NCI-H1105 treated with DMSO at 0.1 percent for 48 hours (cell line): ENCODE measurements around the gene DPH6.
"Not testable (repeated sequence)": the region's sequence is repeated elsewhere in the genome, so short reads cannot be mapped to it uniquely, and the experiment has no call there.

ENCODE experiments used
- DNase-seq: peaks from one replicate; lab custom pipeline; 2025; lab: John Stamatoyannopoulos, UW

The DPH6 gene

GRCh38 chr15:35485411-35485810 is 60.6 kb downstream of the DPH6 start:
- no peak for DNase-seq

GRCh38 chr15:35484231-35484945 is 61.6 kb downstream of the DPH6 start:
- no peak for DNase-seq

DNA sequence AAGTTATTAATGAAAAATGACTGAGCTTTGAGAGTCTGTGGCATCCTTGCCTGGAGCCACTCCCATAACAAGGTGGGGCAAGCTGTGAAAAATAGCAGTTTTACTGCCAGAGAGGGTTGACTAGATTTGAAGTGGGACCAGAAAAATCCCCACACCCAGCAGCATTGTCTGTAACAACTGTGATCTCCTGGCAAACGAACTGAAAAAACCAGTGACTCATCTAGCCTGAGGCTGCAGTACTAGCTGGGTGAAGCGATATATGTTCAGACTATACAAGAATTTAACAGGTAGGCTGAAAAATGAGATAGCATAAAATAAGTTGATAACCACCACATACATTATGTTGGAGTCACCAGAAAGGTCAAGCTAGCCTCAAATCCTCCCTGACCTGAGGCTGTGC is 64.0 kb downstream of the DPH6 start:
- no peak for DNase-seq

GRCh38 chr15:35481064-35481463 is 64.9 kb downstream of the DPH6 start:
- DNase-seq: no peak

- no peak for DNase-seq
These were observed 66.5 kb downstream of the DPH6 start for GRCh38 chr15:35479423-35479822.

GRCh38 chr15:35477312-35478262 is 68.4 kb downstream of the DPH6 start:
- no peak for DNase-seq

DNA sequence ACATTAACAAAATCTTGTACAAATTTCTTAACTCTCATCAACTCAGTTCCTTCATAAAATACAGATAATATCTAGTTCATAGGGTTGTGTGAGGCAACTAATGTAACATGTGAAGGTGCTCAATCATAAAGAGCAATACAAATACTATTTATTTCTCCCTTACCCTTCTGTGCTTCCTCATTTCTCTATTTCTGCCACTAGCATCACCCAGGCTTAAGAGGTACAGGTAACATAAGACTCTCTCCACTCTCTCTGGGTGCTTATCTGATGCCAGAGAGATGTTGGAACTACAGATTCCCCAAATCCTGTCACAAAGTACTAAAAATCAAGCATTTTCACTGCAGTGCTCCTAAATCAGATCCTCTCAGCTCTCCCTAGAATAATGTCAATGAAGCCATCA is 74.9 kb downstream of the DPH6 start:
- no peak for DNase-seq

- no peak for DNase-seq
These were observed 75.5 kb downstream of the DPH6 start for GRCh38 chr15:35470441-35470840.

DNA sequence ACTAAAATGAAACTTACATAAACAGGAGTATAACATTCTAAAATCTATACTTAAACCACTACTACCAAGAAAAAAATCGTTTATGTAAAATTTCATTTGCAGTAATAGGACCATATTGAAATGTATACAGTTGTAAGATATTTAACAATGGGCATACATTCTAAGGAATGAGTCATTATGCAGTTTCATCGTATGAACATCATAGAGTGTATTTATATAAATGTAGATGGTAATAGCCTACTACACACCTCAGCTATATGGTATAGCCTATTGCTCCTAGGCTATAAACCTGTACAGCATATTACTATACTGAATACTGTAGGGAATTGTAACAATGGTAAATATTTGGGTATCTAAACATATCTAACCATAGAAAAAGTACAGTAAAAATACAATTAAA is 79.5 kb downstream of the DPH6 start:
- no peak for DNase-seq

DNA sequence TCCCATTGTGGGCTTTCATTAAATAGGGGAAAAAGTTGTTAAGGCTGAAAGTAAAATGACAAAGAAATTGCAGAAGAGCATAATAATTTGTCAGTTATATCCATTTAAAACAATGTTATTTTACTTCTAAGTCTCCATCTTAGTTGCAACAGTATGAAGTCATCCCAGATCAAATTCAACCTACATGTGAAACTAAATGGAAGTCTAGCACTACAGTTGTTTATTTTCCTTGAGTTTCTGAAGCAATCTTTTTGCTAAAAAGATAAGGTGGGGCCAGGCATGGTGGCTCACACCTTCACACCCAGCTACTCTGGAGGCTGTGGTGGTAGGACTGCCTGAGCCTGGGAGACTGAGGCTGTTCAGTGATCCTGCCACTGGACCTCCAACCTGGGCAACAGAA is 80.2 kb downstream of the DPH6 start:
- no peak for DNase-seq

DNA sequence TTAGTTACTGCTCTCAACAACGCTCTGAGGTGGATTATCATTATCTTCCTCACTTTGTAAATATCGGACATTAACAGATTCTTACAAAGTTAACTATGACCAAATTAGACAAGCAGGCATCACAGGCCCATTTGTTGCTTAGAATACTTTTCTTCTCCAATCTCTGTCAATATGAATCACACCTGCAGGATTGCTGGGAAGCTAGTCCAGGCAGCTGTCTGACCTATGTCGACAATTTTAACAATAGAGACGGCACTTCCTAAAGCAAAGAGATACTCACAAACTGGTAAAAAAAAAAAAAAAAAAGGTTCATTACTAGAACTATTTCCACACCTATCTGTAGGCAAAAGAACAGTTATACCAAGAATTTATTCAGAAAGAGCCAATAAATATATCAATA is 85.3 kb downstream of the DPH6 start:
- DNase-seq: no peak

DNA sequence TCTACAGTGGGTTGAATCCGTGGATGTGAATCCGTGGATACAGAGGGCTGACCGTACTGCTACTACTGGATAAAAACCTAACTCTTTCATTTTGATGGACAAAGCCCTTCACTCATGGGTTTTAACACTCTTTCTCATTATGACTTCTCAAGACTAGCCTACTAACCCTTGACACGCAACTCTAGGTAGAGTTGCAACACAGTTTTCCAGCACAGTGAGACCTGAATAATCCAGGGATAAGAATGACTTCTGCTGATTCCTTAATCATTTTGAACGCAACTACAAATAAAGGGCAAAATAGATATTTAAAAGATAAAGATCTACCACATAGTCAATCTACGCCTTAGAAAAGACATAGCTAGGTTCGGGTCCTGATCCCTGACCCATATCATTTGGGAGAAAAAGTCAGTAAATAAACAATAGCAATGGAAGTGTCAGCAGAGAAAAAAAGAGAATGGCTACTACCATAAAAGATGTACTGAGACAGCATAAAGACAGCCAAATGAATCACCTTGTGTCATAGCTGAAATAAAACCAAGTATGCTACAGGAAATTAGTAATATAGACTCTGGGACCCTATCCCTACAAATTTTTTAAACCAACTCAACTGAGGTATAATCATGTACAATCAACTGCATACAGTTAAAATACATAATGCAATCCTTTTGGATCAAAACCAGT is 87.6 kb downstream of the DPH6 start:
- DNase-seq: no peak

- DNase-seq: no peak
These were observed 90.8 kb downstream of the DPH6 start for GRCh38 chr15:35455201-35455600.

DNA sequence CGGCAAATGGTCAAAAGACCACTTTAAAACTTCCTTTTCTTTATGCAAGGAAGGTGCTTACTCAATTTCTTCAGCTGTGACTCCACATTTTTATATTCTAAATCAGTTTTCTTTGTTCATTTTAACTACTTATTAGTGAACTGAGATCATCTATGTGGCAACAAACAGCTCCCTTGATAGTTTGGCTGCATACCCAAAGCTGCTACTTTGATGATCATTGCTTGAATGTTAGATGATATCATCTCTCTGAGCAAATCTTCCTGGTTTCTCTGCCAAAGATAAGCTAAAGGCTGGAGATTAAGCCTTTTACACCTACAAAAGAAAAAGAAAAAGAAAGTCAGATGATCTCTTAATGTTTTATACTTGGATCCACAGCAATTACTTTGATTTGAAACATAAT is 95.5 kb downstream of the DPH6 start:
- no peak for DNase-seq

DNA sequence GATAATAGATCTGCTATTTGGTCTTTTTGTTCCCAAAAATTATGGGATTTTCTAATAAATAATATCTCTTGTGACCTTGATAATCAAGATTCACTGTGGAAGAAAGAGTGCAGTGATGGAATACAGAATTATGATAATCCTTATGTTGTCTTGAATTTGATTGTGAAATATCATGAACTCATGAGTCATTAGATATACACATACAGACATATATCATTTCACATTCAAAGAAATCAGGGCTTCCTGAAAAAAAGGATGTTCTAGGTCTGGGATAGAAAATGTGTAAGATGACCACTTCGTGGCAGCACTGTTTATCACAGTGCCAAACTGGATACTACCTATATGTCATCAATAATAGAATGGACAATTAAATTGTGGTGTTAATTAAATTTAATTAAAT is 97.7 kb downstream of the DPH6 start:
- no peak for DNase-seq

DNA sequence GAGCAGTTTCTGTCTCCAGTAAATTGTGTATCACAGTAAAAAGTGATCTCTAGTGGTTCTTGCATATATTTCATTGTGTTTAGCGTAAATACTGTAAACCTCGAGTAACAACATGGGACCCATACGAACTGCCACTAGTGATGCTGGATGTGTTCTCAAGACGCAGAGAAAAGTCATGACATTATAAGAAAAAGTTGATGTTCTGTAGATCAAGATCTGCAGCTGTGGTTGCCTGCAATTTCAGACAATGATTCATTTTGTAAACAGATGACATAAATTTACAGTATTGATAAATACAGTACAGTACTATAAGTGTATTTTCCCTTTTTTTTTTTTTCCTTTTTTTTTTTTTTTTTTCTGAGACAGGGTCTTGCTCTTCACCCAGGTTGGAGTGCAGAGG is 100.1 kb downstream of the DPH6 start:
- DNase-seq: no peak

GRCh38 chr15:35444557-35445204 is 101.3 kb downstream of the DPH6 start:
- peak; percentile 10 for DNase-seq

DNA sequence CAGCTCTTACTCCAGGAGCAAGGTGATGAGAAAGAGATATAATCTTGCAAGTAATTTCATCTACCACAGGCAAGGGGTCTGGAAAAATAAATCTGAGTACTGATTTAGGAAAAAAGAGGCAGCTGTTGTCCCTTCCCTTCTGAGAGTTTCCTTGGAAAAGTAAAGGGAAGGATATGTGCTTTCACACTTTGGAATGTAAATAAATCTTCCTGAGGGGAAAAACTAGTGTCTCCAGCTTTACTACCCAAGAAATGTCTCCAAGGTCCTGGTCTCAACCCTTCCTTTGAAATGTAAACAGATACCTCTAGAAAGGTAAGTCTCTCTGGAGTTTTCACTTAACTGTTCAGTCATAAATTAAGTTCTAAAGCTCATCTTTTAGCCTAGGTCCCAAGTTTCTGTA is 102.6 kb downstream of the DPH6 start:
- no peak for DNase-seq

GRCh38 chr15:35442742-35443141 is 103.2 kb downstream of the DPH6 start:
- no peak for DNase-seq

GRCh38 chr15:35441279-35441678 is 104.7 kb downstream of the DPH6 start:
- not testable (repeated sequence) for DNase-seq

- no peak for DNase-seq
These were observed 105.7 kb downstream of the DPH6 start for GRCh38 chr15:35440265-35440664.

- DNase-seq: no peak
These were observed 106.7 kb downstream of the DPH6 start for GRCh38 chr15:35439291-35439690.
